NCI-H1436 treated with DMSO at 0.1 percent for 48 hours (cell line): ENCODE results near the gene ACER3.
A peak's percentile ranks its signal among the peaks of the same experiment; 100 is the strongest.
"Not testable (repeated sequence)": the region's sequence is repeated elsewhere in the genome, so short reads cannot be mapped to it uniquely, and the experiment has no call there.

Experiments used
- DNase-seq: peaks from one replicate; lab custom pipeline; 2025; lab: John Stamatoyannopoulos, UW

The ACER3 gene

DNA sequence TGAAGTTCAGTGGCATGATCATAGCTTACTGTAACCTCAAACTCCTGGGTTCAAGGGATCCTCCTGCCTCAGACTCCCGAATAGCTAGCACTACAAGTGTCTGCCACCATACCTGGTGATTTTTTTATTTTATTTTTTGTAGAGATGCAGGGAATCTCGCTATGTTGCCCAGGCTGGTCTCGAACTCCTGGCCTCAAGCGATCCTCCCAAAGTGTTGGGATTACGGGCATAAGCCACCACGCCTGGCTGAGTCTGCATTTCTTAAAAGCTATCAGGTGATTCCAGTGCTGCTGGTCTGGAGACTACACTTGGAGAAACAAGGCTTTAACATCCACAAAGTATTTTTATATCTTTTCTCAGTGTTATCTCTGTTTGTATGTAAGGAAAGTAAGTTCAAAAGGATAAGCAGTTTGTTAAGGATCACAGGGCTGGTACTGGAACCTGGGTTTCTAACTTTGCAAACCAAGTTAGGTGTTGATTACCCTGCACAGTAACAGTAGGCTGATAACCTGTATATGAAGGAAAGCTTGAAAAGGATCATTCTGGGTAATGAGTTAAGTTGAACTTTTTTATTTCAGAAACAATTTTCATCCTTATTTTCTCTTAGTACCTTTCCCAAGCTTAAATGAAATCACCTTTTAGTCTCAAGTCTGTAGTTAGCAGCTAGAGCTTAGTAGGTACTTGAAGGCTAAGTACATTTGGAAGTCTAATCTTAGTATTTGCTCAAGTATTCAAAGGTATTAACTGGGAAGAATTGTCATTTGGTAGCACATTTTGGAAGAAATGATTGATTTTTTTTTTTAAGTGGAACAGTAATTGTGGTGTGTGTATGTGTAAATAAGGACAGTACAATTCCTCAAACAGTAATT is 12.5 kb downstream of the ACER3 start:
- no peak for DNase-seq

DNA sequence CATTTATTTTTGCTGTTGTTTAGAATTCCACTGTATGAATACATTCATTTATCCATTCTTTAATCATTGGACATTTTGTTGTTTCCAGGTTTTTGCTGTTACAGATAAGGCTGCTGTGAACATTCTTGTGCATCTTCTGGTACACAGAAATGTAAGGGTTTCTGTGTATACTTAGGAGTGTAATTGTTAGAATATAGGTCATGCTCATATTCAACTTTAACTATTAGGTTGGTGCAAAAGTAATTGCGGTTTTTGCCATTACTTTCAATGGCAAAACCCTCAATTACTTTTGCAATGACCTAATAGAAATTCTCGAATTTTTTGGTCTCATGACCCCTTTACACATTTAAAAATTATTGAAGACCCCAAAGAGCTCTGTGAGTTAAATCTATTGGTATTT is 17.3 kb downstream of the ACER3 start:
- DNase-seq = no peak

DNA sequence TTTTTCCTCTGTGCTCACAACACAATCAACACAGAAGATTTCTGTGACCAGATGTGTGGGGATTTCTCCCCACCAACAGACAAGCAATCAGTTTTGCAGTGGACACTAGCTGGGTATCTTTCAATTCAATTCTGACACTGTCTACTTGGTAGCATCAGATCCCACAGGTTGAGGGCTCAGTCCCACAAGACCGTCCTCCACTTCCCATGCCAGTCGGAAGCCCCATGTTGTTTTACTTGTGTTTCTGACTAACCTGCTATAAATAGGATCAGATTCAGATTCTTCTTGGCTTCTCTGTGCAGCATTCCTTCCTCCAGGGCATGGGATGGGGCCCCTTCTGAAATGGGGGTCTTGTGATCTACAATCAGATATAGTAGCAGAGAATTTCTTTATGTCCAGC is 19.6 kb downstream of the ACER3 start:
- DNase-seq = no peak

DNA sequence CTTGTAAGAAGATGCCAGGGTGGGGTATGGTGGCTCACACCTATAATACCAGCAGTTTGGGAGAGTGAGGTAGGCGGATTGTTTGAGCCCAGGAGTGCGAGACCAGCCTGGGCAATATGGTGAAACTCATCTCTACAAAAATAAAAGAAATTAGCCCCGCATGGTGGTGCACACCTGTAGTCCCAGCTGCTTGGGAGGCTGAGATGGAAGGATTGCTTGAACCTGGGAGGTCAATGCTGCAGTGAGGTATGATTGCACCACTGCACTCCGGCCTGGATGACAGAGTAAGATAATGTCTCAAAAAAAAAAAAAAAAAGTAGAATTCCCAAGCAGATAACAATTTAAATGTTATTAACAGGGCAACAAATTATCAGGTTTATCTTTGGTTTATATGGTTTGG is 20.2 kb downstream of the ACER3 start:
- DNase-seq = no peak

DNA sequence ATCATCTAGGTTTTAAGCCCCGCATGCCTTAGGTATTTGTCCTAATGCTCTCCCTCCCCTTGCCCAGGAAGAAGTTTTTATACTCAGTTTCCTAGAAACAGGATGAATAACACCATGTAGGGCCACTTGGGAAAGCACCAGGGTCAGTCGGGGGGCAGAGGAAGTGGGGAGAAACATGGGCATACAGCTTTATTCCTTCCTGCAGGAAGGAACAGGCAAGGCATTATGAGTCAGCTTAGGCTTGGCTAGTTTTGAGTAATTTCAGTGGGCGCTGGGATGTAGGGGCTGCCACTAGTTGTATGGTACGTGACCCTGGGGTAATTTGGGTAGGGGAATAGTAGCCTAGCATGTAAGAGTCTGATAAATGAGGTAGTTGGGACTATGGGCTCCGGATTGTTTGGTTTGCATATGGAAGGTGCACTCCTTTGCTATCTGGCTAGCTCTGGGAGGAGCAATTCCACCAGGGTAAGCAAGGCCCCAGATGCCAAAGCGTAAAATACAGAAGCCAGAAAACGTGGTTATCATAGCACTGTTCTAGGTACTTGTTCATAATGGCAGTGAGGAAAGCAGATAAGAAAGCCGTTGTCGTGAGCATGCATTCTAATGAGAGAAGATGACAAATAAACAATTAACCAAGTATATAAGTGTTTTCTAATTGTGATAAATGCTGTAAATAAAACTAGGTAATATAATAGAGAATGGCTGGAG is 24.8 kb downstream of the ACER3 start:
- no peak for DNase-seq

DNA sequence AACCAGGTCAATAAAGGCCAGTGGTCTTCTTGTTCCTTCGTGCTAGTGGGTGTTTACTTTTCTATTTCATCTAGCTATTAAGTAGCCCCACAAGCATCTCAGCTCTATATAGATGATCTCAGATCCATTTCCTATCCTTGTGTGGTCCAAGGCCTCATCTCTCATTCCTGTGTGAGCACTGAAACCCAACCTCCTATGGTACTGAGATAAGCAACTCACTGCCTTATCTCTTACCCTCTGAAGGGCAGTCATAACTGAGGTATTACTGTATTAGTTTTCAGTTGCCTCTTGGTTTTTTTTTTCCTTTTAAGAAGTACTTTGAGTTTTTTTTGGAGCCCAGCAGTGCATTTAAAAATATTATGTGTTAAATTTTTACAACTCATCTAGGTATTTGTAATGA is 28.3 kb downstream of the ACER3 start:
- no peak for DNase-seq

DNA sequence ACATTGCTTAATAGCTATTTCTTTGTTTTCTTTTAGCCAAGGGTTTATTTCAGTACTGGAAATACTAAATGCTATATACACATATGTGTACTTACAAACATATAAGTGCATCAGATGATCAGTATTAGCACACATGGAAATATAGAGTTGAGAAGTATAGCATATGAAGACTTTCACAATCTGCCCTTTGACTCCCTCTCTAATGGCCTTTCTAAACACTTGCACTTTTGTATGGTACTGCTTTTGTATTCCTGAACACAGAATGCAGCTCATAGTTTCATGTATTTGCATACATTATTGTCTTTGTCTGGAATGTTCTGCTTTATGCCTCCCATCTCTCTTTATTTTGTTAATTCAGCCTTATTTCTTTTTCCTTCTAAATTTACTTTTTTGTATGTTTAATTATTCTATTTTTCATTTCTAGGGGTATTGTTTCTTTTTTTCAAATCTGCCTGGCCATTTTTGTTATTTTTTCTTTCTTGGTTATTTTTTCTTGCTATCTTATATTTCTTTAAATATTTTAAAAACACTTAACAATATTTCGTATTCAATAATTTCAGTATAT is 28.8 kb downstream of the ACER3 start:
- no peak for DNase-seq

DNA sequence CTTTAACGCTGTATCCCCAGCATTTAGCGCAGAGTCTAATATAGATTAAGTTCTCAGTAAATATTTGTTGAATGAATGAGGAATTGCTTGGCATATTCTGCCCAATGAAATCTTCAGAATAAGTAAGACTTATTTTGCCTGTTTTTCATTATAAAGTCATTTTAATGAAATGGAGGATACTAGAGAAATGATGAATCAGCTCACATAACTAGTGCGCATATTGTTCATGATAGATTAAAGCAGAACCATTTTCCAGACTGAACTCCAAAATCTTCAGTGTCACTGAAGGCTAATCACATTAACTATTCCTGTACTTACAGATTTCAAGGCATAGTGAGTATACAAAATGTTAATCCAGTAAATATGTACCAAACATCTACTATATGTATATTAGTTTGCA is 29.6 kb downstream of the ACER3 start:
- DNase-seq = no peak

DNA sequence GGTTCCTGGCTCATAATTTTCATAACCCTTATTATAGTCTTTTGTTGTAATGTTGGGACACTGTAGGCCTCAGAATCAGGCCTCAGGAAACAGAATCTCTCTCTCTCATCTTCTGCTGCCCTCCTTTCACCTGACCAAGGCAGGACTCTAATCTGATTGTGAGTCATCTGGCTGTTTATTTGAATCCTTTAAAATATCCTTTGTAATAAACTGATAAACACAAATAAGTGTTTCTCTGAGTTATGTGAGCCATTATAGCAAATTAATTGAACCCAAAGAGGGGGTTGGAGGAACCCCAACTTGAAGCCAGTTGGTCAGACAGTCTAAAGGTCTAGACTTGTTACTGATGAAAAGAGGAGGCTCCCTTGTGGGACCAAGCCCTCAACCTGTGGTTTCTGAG is 30.6 kb downstream of the ACER3 start:
- DNase-seq = no peak

DNA sequence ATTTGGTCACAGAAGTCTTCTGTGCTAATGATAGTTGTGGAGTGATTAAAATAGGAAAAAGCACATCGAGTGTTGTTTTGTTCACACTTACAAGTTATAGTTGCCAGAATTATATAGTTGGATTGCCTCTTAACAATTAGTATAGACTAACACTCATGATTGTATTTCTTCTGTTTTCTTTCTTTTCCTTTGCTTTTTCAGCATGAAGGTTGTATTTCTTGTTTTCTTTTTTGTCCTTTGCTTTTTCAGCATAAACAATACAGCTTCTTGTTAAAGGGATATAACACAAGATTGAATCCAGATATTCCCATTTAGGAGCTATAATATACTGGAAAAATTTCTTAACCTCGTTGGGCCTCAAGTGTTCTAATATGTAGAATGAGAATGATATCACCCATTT is 31.1 kb downstream of the ACER3 start:
- DNase-seq = no peak

DNA sequence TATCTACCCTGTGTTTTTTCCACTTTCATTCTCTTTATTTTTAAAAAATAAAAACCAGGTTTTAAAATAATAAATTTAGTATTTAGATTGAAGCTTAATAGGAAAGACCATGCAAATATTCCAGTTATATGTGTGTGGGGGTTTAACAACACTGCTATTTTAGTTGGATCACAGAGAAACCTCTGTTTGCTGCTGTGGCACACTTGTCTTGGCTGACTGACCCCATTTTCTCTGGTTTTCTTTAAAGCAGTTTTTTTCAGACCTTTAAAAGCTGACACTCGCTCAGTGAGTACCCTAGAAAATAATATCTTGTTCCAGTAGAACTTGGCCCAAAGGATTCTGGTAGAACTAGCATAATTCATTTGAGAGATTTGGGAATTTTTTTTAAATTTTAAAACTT is 31.6 kb downstream of the ACER3 start:
- DNase-seq = no peak

DNA sequence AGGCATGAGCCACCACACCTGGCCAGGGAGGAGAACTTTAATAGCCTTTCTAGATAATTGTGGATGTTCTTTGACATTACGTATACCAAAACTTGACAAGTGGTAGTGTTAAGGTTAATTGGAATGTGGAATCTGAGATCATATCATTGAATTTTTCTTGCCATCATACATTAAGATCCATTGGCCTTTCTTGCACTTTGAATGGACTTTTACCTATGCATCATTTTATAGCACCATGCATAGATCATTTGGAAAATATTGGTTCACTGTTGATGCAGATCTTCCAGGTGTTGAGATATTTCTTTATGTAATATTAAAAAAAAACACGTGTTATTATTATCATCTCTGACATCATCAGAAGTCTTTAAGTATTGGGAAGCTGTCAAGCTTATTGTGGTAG is 36.5 kb downstream of the ACER3 start:
- DNase-seq = no peak

DNA sequence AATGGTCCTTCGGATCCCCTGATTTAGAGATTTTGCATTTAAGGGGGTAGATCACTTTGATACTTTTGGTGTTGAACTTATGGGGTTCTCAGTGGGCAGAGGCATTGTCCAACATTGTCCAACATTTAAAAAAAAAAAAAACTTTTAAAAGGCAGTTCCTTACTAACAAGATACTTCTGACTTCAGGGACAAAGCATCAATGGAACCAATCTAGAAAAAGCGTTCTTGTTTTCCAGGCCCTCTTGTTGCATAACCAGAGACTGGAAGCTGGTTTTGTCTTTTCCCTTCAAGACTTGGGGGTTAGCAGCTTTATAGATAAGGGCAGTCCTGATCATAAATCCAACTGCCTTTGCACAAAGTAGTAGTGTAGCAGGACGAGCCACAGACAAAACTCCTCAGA is 40.4 kb downstream of the ACER3 start:
- DNase-seq = no peak

DNA sequence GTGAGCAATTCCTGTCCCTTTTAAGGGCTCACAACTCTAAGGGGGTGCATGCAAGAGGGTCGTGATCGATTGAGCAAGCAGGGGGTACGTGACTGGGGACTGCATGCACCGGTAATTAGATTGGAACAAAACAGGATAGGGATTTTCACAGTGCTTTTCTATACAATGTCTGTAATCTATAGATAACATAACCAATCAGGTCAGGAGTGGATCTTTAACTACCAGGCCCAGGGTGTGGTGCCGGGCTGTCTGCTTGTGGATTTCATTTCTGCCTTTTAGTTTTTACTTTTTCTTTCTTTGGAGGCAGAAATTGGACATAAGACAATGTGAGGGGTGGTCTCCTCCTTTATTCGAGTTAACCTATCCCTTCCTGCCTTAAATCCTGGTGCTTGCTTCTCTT is 40.9 kb downstream of the ACER3 start:
- not testable (repeated sequence) for DNase-seq

DNA sequence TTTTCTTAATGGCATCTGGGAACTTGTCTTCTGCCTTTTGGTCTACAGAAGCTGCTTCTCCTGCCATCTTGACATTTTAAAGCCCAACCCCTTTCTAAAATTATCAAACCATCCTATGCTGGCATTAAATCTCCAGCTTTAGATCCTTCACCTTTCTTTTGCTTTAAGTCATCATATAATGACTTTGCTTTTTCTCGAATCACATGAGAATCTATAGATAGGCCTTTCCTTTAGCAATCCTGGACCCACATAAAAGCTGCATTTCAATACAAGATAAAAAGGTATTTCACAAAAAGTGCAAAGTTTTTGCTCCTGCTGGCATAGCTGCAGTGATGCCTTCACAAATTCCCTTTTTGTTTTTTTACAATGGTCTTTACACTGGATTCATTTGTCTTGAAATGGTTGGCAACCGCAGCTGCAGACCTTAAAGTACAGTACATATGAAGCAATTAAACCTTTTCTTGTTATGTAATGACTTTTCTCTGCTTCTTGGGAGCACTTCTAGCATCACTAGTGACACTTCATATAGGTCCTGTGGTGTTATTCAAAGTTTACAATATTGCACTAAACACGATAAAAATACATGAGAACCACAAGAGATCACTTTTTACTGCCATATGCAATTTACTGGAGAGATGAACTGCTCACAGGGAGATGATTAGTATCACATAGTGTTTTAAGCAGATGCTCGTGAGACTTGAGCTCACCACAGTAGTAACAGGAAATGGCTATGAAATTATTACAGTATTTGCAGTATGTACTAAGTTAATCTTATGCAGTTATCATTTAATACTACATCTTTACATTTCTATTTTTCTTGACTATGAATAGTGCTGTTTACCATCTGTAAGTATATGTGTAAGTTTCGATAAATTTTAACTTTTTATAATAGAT is 41.6 kb downstream of the ACER3 start:
- DNase-seq = no peak

DNA sequence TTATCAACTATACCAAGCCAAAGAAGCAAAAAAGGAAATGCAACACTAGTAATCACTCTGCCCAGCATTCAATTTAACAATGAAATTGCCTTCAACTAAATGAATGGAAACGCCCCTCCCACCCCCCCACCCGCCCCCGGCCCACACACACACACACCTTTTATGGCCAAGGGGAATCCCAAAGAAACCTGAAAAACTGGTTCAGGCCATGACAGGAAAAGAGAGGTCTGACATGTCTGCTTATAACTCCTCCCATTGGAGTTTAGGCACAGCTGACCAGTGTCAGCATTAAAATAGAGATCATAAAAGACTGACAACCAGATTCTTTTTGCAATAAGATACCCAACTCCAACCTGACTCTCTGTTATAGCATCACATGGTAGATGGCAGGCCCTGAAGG is 42.6 kb downstream of the ACER3 start:
- no peak for DNase-seq

DNA sequence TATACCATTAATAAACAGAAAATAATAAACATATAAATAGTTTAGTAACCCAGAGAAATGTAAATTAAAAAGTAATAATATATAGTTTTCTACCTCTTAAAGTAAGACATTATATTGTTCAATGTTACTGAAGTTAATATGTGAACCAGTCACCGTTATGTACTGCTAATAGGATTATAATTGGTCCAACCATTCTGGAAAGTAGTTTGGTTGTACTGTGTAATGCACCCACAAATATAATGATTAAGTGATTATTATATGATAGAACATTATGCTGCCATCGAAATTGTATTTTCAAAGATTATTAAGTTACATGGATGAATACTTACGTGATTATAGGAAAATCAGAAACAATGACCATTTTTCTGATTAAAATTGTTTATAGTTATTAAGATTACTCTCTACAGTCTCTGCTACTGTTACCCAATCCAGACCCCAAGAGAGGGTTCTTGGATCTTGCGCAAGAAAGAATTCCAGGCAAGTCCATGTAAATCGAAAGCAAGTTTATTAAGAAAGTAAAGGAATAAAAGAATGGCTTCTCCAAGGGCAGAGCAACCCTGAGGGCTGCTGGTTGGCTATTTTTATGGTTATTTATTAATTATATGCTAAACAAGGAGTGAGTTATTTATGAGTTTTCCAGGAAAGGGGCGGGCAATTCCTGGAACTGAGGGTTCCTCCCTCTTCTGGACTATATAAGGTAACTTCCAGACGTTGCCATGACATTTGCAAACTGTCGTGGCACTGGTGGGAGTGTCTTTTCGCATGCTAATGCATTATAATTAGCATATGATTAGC is 50.1 kb downstream of the ACER3 start:
- DNase-seq = no peak

DNA sequence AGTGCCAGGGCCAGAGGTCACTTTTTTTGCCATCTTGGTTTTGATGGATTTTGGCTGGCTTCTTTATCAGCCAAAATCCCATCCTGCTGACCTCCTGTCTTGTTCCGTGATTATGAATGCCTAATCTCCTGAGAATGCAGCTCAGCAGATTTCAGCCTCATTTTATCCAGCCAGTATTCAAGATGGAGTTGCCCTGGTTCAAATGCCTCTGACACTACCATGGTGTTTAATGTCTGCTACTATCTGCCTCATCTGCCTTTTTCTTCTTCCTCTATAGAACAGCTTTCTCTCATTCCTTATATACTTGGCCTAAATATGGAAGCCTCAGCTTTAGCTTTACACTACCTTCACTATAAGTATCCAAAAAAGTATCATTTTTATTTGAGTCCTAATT is 50.7 kb downstream of the ACER3 start:
- DNase-seq = no peak

DNA sequence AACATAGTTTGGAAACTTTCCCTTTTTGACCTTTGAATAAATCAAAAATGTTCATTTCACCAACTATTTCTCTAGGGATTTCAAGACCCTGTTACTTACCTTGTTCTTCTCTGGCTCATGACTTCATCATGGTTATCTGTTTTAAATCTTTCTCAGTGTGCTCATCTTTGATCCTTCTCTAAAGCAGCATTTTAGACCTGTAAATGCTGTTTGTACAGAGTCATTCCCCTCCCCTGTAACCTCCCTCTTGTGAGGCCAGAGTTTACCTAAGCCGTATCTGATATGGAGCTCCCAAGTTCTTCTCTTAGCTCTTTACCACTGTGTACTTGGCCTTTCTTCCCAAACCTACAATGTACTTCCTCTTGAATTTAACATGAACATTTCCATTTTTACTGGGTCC is 56.0 kb downstream of the ACER3 start:
- DNase-seq = no peak

DNA sequence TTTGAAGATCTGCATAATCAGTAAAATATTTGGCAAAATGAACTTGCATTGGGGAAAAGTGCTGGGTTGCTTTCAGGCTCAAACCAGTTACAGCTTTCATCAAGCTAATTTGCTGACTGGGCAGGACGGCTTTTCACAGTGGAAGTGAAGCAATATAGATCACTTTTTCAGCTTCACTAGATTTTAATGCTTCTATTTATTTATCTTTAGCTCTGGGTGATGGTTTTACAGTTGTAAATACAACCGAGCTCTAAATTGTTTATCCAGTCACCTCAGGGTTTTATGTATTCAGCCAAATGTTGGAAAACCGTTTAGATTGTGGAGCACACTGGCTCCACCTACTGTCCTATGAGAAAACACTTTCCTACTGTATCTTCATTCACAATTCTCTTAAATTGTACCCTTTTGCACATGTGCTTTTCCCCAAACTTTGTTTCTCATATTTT is 58.2 kb downstream of the ACER3 start:
- DNase-seq = peak; percentile 13

DNA sequence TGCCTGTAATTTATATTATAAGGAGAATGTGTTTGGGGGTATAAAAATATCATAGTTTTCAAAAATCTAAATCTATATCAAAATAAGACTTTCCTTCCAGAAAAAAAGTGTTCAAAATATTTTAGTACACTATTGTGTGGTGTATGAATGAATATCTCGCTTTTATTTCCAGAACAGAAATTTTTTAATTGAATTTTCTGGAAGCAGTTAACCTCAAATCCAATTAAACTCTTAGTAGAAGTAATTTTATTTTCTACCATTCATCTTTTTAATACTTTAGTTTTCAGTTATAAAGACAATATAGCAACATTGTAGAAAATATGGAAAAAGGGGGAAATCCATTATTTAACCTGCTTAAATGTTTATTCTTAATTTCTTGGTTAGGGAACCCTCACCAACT is 58.7 kb downstream of the ACER3 start:
- no peak for DNase-seq
